Measurements from ENCODE around the gene IGHMBP2.

IGHMBP2 gene

GRCh38 chr11:68890490-68891231 lies 13.0 kb upstream of the IGHMBP2 start:
- DNase-seq (ENCODE audit: low spot score), result no peak
- in situ Hi-C loops (cut with MboI; ENCODE audit: low pct_unique_long_range_greater_than_20kb, low sequenced_read_pairs, unreplicated experiment), result no loop called here
- TF ChIP-seq, protein P1, sequence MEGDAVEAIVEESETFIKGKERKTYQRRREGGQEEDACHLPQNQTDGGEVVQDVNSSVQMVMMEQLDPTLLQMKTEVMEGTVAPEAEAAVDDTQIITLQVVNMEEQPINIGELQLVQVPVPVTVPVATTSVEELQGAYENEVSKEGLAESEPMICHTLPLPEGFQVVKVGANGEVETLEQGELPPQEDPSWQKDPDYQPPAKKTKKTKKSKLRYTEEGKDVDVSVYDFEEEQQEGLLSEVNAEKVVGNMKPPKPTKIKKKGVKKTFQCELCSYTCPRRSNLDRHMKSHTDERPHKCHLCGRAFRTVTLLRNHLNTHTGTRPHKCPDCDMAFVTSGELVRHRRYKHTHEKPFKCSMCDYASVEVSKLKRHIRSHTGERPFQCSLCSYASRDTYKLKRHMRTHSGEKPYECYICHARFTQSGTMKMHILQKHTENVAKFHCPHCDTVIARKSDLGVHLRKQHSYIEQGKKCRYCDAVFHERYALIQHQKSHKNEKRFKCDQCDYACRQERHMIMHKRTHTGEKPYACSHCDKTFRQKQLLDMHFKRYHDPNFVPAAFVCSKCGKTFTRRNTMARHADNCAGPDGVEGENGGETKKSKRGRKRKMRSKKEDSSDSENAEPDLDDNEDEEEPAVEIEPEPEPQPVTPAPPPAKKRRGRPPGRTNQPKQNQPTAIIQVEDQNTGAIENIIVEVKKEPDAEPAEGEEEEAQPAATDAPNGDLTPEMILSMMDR (IDR thresholded peaks at IDR 0.05; ENCODE audit: extremely low read depth, insufficient read depth, missing control alignments), result no peak

DNA sequence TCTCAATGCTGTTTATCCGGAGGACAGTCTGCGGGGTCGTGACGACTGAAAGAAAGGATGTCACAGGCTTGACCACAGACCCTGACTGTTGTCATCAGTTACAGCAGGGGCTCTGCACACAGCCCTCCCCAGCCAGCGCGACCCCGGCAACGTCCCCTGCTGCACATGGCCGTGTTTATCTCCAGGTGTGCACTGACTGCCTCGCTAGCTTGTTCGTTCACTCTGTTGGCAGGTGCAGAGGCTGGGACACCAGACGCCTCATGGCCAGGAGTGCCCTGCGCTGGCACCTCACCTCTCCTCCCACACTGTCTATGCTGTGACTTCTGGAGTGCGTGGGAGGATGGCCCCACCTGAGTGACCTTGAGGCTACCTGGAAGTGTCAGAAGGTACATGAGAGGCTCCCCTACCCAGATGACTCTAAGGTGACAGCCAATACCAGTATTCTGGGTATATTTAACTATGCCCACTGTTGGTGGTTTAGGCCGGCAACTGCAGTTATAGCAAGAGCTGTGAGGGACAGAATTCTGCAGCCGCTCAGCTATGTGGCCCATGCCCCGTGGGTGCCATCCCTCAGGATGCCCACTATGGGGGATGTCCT lies 12.2 kb upstream of the IGHMBP2 start:
- DNase-seq (ENCODE audit: low spot score), result no peak
- TF ChIP-seq, protein P1 (IDR thresholded peaks at IDR 0.05; ENCODE audit: extremely low read depth, insufficient read depth, missing control alignments), result no peak
- in situ Hi-C loops (cut with MboI; ENCODE audit: low pct_unique_long_range_greater_than_20kb, low sequenced_read_pairs, unreplicated experiment), result no loop called here

- TF ChIP-seq, protein P1 (IDR thresholded peaks at IDR 0.05; ENCODE audit: extremely low read depth, insufficient read depth, missing control alignments), result no peak
- in situ Hi-C loops (cut with MboI; ENCODE audit: low pct_unique_long_range_greater_than_20kb, low sequenced_read_pairs, unreplicated experiment), result no loop called here
- DNase-seq (ENCODE audit: low spot score), result no peak
These were observed 11.1 kb upstream of the IGHMBP2 start for GRCh38 chr11:68892576-68892975.

DNA sequence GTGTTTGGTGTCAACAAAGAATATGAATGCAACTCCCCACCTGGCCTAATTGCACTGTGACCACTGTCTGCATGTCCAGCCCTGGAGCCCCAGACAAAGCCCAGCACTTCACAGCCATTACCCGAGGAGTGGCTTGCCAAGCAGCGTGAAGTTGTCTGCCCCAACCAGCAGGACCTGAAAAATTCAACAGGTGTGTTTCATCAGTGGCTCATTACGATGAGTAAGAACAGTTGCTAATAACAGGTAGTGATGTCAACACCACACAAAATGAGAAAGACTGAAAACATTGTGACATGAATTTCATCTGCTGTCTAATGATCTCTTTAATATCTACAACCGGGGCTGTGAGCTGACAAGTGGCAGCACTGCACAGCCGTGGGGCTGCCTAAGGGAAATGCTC lies 10.4 kb upstream of the IGHMBP2 start:
- TF ChIP-seq, protein P1 (IDR thresholded peaks at IDR 0.05; ENCODE audit: extremely low read depth, insufficient read depth, missing control alignments), result no peak
- in situ Hi-C loops (cut with MboI; ENCODE audit: low pct_unique_long_range_greater_than_20kb, low sequenced_read_pairs, unreplicated experiment), result no loop called here
- DNase-seq (ENCODE audit: low spot score), result no peak

DNA sequence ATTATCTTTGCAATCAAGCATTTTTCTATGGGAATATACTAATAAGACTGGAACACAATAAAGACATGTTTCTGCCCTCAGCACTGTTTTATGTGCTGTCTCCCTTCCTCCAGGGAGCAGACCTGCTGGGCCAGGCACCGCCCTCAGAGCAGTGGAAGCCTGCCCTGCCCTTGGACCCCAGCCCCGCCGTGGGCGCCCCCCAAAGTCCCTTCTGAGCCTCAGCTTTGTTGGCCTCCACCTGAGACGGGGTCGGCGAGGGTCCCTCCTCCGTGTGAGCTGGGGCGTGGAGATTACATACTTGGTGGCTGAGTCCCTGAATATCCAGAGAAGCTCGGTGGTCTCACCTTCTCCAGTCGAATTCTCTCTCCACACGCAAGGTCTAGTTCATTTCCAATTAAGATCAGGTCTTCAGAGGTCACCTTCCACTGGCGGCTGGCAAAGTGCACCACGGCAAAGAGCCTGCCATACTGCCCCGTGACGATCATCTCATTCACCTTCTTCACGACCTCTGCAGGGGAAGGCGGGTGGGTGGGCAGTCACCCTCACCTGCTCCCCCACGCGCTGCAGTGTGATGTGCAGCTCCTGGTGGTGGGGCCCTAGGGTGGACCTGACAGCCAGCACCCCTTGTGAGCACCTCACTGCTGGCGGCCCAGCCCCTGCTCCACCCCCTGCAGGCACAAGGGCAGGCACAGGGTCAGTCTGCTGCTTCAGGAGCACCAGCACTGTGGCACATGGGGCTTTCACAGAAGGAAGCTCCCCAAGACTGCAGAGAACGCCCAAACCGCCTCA lies 7.3 kb upstream of the IGHMBP2 start:
- DNase-seq (ENCODE audit: low spot score), result no peak
- TF ChIP-seq, protein P1 (IDR thresholded peaks at IDR 0.05; ENCODE audit: extremely low read depth, insufficient read depth, missing control alignments), result no peak
- in situ Hi-C loops (cut with MboI; ENCODE audit: low pct_unique_long_range_greater_than_20kb, low sequenced_read_pairs, unreplicated experiment), result no loop called here

- DNase-seq (ENCODE audit: low spot score), result no peak
- TF ChIP-seq, protein P1 (IDR thresholded peaks at IDR 0.05; ENCODE audit: extremely low read depth, insufficient read depth, missing control alignments), result no peak
These were observed 6.2 kb upstream of the IGHMBP2 start for GRCh38 chr11:68897441-68897840.

More at GRCh38 chr11:68897441-68897840, 6.2 kb upstream of the IGHMBP2 start:
- in situ Hi-C loops (cut with MboI; ENCODE audit: low pct_unique_long_range_greater_than_20kb, low sequenced_read_pairs, unreplicated experiment), result no loop called here
